Activated CD4-positive, alpha-beta T cell treated with anti-CD3 and anti-CD28 coated beads, Interleukin-2, amount 50 U/mL, for 4 hours (primary cell): ENCODE results near the gene CHSY3.
"Not testable (repeated sequence)": the region's sequence is repeated elsewhere in the genome, so short reads cannot be mapped to it uniquely, and the experiment has no call there.

Experiments
- DNase-seq, 2 experiments: peaks; one replicate each; pipeline ENCODE4 v3.0.0-alpha.2; 2020

Gene CHSY3

GRCh38 chr5:130171699-130172098 is 267.4 kb downstream of the CHSY3 start:
- DNase-seq = no peak

- DNase-seq = no peak
These were observed 278.9 kb downstream of the CHSY3 start for GRCh38 chr5:130183115-130183514.

- no peak for DNase-seq
These were observed 285.7 kb downstream of the CHSY3 start for GRCh38 chr5:130189961-130190360.

GRCh38 chr5:130198927-130199326 is 294.7 kb downstream of the CHSY3 start:
- DNase-seq = no peak

- no peak for DNase-seq
These were observed 302.4 kb downstream of the CHSY3 start for GRCh38 chr5:130206686-130207085.

GRCh38 chr5:130213607-130214006 is 309.3 kb downstream of the CHSY3 start:
- DNase-seq = no peak

- DNase-seq = no peak
These were observed 312.0 kb downstream of the CHSY3 start for GRCh38 chr5:130216286-130216685.

- no peak for DNase-seq
These were observed 318.3 kb downstream of the CHSY3 start for GRCh38 chr5:130222573-130222972.

- DNase-seq = not testable (repeated sequence)
These were observed 322.3 kb downstream of the CHSY3 start for GRCh38 chr5:130226556-130226955.

- DNase-seq = no peak
These were observed 323.4 kb downstream of the CHSY3 start for GRCh38 chr5:130227699-130228098.

- DNase-seq = no peak
These were observed 327.5 kb downstream of the CHSY3 start for GRCh38 chr5:130231786-130232185.

GRCh38 chr5:130234816-130235215 is 330.6 kb downstream of the CHSY3 start:
- DNase-seq = no peak
